Measurements from ENCODE around the gene DPP10.

DPP10 gene

GRCh38 chr2:115733190-115733775, 1290.8 kb downstream of the DPP10 start:
- CTCF ChIA-PET, result no interaction called here
- Mint-ChIP-seq H3K4me3 (no peak overlapping the region), H3K27ac (no peak overlapping the region), H3K36me3 (no peaks in the 10 kb centered on the region), H3K4me1 (no peaks in the 10 kb centered on the region), H3K27me3 (no peaks in the 10 kb centered on the region), H3K9me3 (peaks cover 26% of the 10 kb centered on the region)
- no peak for DNase-seq

GRCh38 chr2:115738111-115738510, 1295.7 kb downstream of the DPP10 start:
- Mint-ChIP-seq H3K9me3 (peaks cover 22% of the 10 kb centered on the region), H3K27ac (no peak overlapping the region), H3K36me3 (no peaks in the 10 kb centered on the region), H3K27me3 (no peaks in the 10 kb centered on the region), H3K4me3 (no peak overlapping the region), H3K4me1 (no peaks in the 10 kb centered on the region)
- CTCF ChIA-PET, result no interaction called here
- no peak for DNase-seq

GRCh38 chr2:115739574-115739973, 1297.1 kb downstream of the DPP10 start:
- no peaks in the 10 kb centered on the region for H3K27me3 Mint-ChIP-seq
- no peak overlapping the region for H3K4me3 Mint-ChIP-seq
- CTCF ChIA-PET, result no interaction called here
- H3K27ac Mint-ChIP-seq, result no peak overlapping the region
- H3K4me1 Mint-ChIP-seq, result no peaks in the 10 kb centered on the region
- no peak for DNase-seq
- peaks cover 23% of the 10 kb centered on the region for H3K9me3 Mint-ChIP-seq
- no peaks in the 10 kb centered on the region for H3K36me3 Mint-ChIP-seq

GRCh38 chr2:115746151-115746550, 1303.7 kb downstream of the DPP10 start:
- DNase-seq, result no peak
- H3K27ac Mint-ChIP-seq, result no peak overlapping the region
- H3K36me3 Mint-ChIP-seq, result no peaks in the 10 kb centered on the region
- H3K9me3 Mint-ChIP-seq, result peaks cover 8% of the 10 kb centered on the region
- no peaks in the 10 kb centered on the region for H3K27me3 Mint-ChIP-seq
- no peak overlapping the region for H3K4me3 Mint-ChIP-seq
- H3K4me1 Mint-ChIP-seq, result no peaks in the 10 kb centered on the region
- CTCF ChIA-PET, result no interaction called here

- H3K27me3 Mint-ChIP-seq, result no peaks in the 10 kb centered on the region
- H3K36me3 Mint-ChIP-seq, result no peaks in the 10 kb centered on the region
- H3K4me1 Mint-ChIP-seq, result no peaks in the 10 kb centered on the region
- peaks cover 10% of the 10 kb centered on the region for H3K9me3 Mint-ChIP-seq
- CTCF ChIA-PET, result no interaction called here
- DNase-seq, result no peak
- no peak overlapping the region for H3K4me3 Mint-ChIP-seq
- H3K27ac Mint-ChIP-seq, result no peak overlapping the region
Observed at GRCh38 chr2:115757286-115757685, 1314.8 kb downstream of the DPP10 start.

GRCh38 chr2:115763601-115764000, 1321.2 kb downstream of the DPP10 start:
- peaks cover 13% of the 10 kb centered on the region for H3K9me3 Mint-ChIP-seq
- H3K36me3 Mint-ChIP-seq, result no peaks in the 10 kb centered on the region
- H3K4me1 Mint-ChIP-seq, result no peaks in the 10 kb centered on the region
- no peaks in the 10 kb centered on the region for H3K27me3 Mint-ChIP-seq
- H3K4me3 Mint-ChIP-seq, result no peak overlapping the region
- no peak overlapping the region for H3K27ac Mint-ChIP-seq
- no peak for DNase-seq
- CTCF ChIA-PET, result no interaction called here

- Mint-ChIP-seq H3K4me3 (no peak overlapping the region), H3K9me3 (peaks cover 3% of the 10 kb centered on the region), H3K4me1 (no peaks in the 10 kb centered on the region), H3K36me3 (no peaks in the 10 kb centered on the region), H3K27ac (no peak overlapping the region), H3K27me3 (no peaks in the 10 kb centered on the region)
- CTCF ChIA-PET, result no interaction called here
- no peak for DNase-seq
Observed at GRCh38 chr2:115771516-115771915, 1329.1 kb downstream of the DPP10 start.

- Mint-ChIP-seq H3K4me1 (no peaks in the 10 kb centered on the region), H3K4me3 (no peak overlapping the region), H3K27me3 (no peaks in the 10 kb centered on the region), H3K27ac (no peak overlapping the region), H3K36me3 (no peaks in the 10 kb centered on the region), H3K9me3 (peaks cover 9% of the 10 kb centered on the region)
- DNase-seq, result no peak
- CTCF ChIA-PET, result no interaction called here
Observed at GRCh38 chr2:115774361-115774760, 1331.9 kb downstream of the DPP10 start.

- DNase-seq, result no peak
- Mint-ChIP-seq H3K9me3 (peaks cover 7% of the 10 kb centered on the region), H3K27me3 (no peaks in the 10 kb centered on the region), H3K4me3 (no peak overlapping the region), H3K4me1 (no peaks in the 10 kb centered on the region), H3K27ac (no peak overlapping the region), H3K36me3 (no peaks in the 10 kb centered on the region)
- CTCF ChIA-PET, result no interaction called here
Observed at GRCh38 chr2:115779085-115779632, 1336.7 kb downstream of the DPP10 start.

- Mint-ChIP-seq H3K27ac (no peak overlapping the region), H3K4me3 (no peak overlapping the region), H3K27me3 (no peaks in the 10 kb centered on the region), H3K36me3 (no peaks in the 10 kb centered on the region), H3K4me1 (no peaks in the 10 kb centered on the region), H3K9me3 (peaks cover 10% of the 10 kb centered on the region)
- CTCF ChIA-PET, result no interaction called here
- no peak for DNase-seq
Observed at GRCh38 chr2:115782286-115782685, 1339.8 kb downstream of the DPP10 start.

GRCh38 chr2:115796078-115796477, 1353.6 kb downstream of the DPP10 start:
- Mint-ChIP-seq H3K36me3 (no peaks in the 10 kb centered on the region), H3K9me3 (peaks cover 15% of the 10 kb centered on the region), H3K4me1 (no peaks in the 10 kb centered on the region), H3K4me3 (no peak overlapping the region), H3K27me3 (no peaks in the 10 kb centered on the region), H3K27ac (no peak overlapping the region)
- CTCF ChIA-PET, result no interaction called here
- DNase-seq, result no peak

GRCh38 chr2:115807276-115807675, 1364.8 kb downstream of the DPP10 start:
- no peak for DNase-seq
- H3K4me3 Mint-ChIP-seq, result no peak overlapping the region
- no peaks in the 10 kb centered on the region for H3K27me3 Mint-ChIP-seq
- CTCF ChIA-PET, result no interaction called here
- H3K4me1 Mint-ChIP-seq, result no peaks in the 10 kb centered on the region
- H3K36me3 Mint-ChIP-seq, result no peaks in the 10 kb centered on the region
- no peak overlapping the region for H3K27ac Mint-ChIP-seq
- H3K9me3 Mint-ChIP-seq, result peaks cover 8% of the 10 kb centered on the region

- Mint-ChIP-seq H3K36me3 (no peaks in the 10 kb centered on the region), H3K27me3 (no peaks in the 10 kb centered on the region)
Observed at GRCh38 chr2:115825912-115826311, 1383.5 kb downstream of the DPP10 start.

GRCh38 chr2:115833196-115833595, 1390.8 kb downstream of the DPP10 start:
- CTCF ChIA-PET, result no interaction called here
- no peak for DNase-seq
- H3K27me3 Mint-ChIP-seq, result no peaks in the 10 kb centered on the region
- no peaks in the 10 kb centered on the region for H3K36me3 Mint-ChIP-seq
- peaks cover 11% of the 10 kb centered on the region for H3K9me3 Mint-ChIP-seq
- H3K4me1 Mint-ChIP-seq, result no peaks in the 10 kb centered on the region
- H3K27ac Mint-ChIP-seq, result no peak overlapping the region
- H3K4me3 Mint-ChIP-seq, result no peak overlapping the region

More at GRCh38 chr2:115825912-115826311, 1383.5 kb downstream of the DPP10 start:
- no peak for DNase-seq
- peaks cover 6% of the 10 kb centered on the region for H3K9me3 Mint-ChIP-seq
- H3K4me3 Mint-ChIP-seq, result no peak overlapping the region
- H3K4me1 Mint-ChIP-seq, result no peaks in the 10 kb centered on the region
- H3K27ac Mint-ChIP-seq, result no peak overlapping the region
- CTCF ChIA-PET, result no interaction called here

- CTCF ChIA-PET, result no interaction called here
- no peak overlapping the region for H3K4me3 Mint-ChIP-seq
- DNase-seq, result no peak
- H3K4me1 Mint-ChIP-seq, result no peaks in the 10 kb centered on the region
- H3K9me3 Mint-ChIP-seq, result peaks cover 4% of the 10 kb centered on the region
- H3K36me3 Mint-ChIP-seq, result no peaks in the 10 kb centered on the region
- no peaks in the 10 kb centered on the region for H3K27me3 Mint-ChIP-seq
- H3K27ac Mint-ChIP-seq, result no peak overlapping the region
Observed at GRCh38 chr2:115838539-115838938, 1396.1 kb downstream of the DPP10 start.

- no peaks in the 10 kb centered on the region for H3K36me3 Mint-ChIP-seq
- H3K27me3 Mint-ChIP-seq, result no peaks in the 10 kb centered on the region
Observed at GRCh38 chr2:115842306-115842705, 1399.9 kb downstream of the DPP10 start.

More at GRCh38 chr2:115842306-115842705, 1399.9 kb downstream of the DPP10 start:
- H3K27ac Mint-ChIP-seq, result no peak overlapping the region
- peaks cover 9% of the 10 kb centered on the region for H3K9me3 Mint-ChIP-seq
- H3K4me3 Mint-ChIP-seq, result no peak overlapping the region
- CTCF ChIA-PET, result no interaction called here
- H3K4me1 Mint-ChIP-seq, result no peaks in the 10 kb centered on the region
- no peak for DNase-seq

All from activated naive CD4-positive, alpha-beta T cell treated with anti-CD3 and anti-CD28 coated beads, Interleukin-2, amount 10 ng/mL, durations not matched to agents 7 days and 5 days (primary cell).